CD4-positive, alpha-beta T cell treated with Interleukin-10 for 1 hour (primary cell): ENCODE results near the gene EEF2.
"Not testable (repeated sequence)": the region's sequence is repeated elsewhere in the genome, so short reads cannot be mapped to it uniquely, and the experiment has no call there.

Source experiments
- DNase-seq: peaks from one replicate; pipeline ENCODE4 v3.0.0-alpha.2; 2020

EEF2 gene

GRCh38 chr19:4014541-4015491 is 29.6 kb upstream of the EEF2 start:
- peak; percentile 47 for DNase-seq

- no peak for DNase-seq
Measured at GRCh38 chr19:4013886-4014540, 28.8 kb upstream of the EEF2 start.

- DNase-seq: no peak
Measured at GRCh38 chr19:4012975-4013634, 27.8 kb upstream of the EEF2 start.

- DNase-seq: no peak
Measured at GRCh38 chr19:4012092-4012974, 27.1 kb upstream of the EEF2 start.

- DNase-seq: not testable (repeated sequence)
Measured at GRCh38 chr19:4011430-4011829, 26.2 kb upstream of the EEF2 start.

GRCh38 chr19:4010808-4011110 is 25.5 kb upstream of the EEF2 start:
- no peak for DNase-seq

GRCh38 chr19:4009990-4010807 is 24.9 kb upstream of the EEF2 start:
- DNase-seq: no peak

- no peak for DNase-seq
Measured at GRCh38 chr19:4007836-4008539, 22.7 kb upstream of the EEF2 start.

- peak; percentile 96 for DNase-seq
Measured at GRCh38 chr19:4007021-4007835, 22.0 kb upstream of the EEF2 start, which contains the start of gene PIAS4. Gene PIAS4 (plus strand): TSS chr19:4007736. CDS start chr19:4007761, 25 bp downstream.

- not testable (repeated sequence) for DNase-seq
Measured at GRCh38 chr19:4005436-4005835, 20.2 kb upstream of the EEF2 start.

- not testable (repeated sequence) for DNase-seq
Measured at GRCh38 chr19:4000798-4001197, 15.5 kb upstream of the EEF2 start.

GRCh38 chr19:3998667-3999412 is 13.6 kb upstream of the EEF2 start:
- not testable (repeated sequence) for DNase-seq

- no peak for DNase-seq
Measured at GRCh38 chr19:3995607-3996006, 10.3 kb upstream of the EEF2 start.

- no peak for DNase-seq
Measured at GRCh38 chr19:3990815-3991117, 5.5 kb upstream of the EEF2 start.

- peak; percentile 93 for DNase-seq
Measured at GRCh38 chr19:3987619-3988371, 2.5 kb upstream of the EEF2 start.

- DNase-seq: peak; percentile 83
Measured at GRCh38 chr19:3986260-3987041, 1.2 kb upstream of the EEF2 start.

- DNase-seq: peak; percentile 20
Measured at GRCh38 chr19:3985643-3986259, 488 bp upstream of the EEF2 start.

GRCh38 chr19:3984584-3984907 is 717 bp downstream of the EEF2 start:
- no peak for DNase-seq
